Hepatocyte (in vitro differentiated cells): ENCODE data around the gene MOGAT1.

Experiments
- EZH2 ChIP-seq: fragments of 200-600 bp; sonication (generic); IDR thresholded peaks from 2 replicates; pipeline ENCODE4 v1.6.1; 2016; ENCODE audit warnings: antibody characterized with exemption, mild to moderate bottlenecking, borderline replicate concordance
- EZH2phosphoT487 ChIP-seq: fragments of 200-600 bp; sonication (generic); IDR thresholded peaks from one replicate; pipeline ENCODE4 v1.6.1; 2018; ENCODE audit warnings: antibody characterized with exemption, mild to moderate bottlenecking, low read depth, moderate library complexity; ENCODE audit not compliant: unreplicated experiment, severe bottlenecking
- TF ChIP-seq, protein P1 (sequence below): fragments of 200-600 bp; sonication (generic); IDR thresholded peaks from 2 replicates; pipeline ENCODE4 v1.5.1; 2016; ENCODE audit warnings: antibody characterized with exemption, mild to moderate bottlenecking; ENCODE audit not compliant: poor library complexity

DNA sequence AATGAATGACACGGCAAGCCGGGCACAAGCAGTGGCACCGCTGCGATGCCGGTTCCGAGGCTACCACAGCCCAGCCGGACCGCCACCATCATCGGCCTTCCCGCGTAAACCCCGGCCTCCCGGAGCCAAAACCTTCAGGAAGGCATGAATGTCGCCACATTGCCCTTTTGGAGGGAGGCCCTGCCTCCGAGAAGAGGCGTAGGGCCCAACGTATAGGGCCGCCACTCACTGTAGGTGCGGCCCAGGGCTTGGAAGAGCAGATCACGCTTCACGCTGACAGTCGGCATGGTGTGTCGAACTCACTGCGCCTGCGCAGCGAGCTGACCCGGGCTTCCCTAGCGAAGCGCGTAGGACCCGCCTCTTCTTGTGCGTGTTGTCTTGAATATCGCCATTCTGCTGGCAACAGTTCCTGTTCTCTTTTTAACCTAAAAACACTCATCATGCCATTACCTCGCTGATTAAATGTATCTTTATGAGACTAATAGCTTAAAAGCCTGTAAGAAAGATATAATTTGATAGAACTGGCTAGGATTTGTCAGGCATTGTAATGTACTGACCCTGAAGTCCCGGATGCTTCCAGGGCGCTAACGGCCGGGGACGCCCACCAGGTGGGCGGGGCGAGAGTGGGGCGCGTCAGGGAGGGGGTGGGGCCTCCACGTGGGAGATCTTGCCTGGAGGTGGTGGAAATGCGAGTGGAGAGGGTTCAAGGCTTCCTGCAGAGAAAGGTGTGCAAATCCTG, 15.5 kb upstream of the MOGAT1 start, which contains the start of gene FARSB:
- TF ChIP-seq EZH2, result no peak
- TF ChIP-seq, protein P1, sequence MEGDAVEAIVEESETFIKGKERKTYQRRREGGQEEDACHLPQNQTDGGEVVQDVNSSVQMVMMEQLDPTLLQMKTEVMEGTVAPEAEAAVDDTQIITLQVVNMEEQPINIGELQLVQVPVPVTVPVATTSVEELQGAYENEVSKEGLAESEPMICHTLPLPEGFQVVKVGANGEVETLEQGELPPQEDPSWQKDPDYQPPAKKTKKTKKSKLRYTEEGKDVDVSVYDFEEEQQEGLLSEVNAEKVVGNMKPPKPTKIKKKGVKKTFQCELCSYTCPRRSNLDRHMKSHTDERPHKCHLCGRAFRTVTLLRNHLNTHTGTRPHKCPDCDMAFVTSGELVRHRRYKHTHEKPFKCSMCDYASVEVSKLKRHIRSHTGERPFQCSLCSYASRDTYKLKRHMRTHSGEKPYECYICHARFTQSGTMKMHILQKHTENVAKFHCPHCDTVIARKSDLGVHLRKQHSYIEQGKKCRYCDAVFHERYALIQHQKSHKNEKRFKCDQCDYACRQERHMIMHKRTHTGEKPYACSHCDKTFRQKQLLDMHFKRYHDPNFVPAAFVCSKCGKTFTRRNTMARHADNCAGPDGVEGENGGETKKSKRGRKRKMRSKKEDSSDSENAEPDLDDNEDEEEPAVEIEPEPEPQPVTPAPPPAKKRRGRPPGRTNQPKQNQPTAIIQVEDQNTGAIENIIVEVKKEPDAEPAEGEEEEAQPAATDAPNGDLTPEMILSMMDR, result no peak
- TF ChIP-seq EZH2phosphoT487, result no peak
